GM19324 (cell line): ENCODE measurements around the gene ITPKB.
"Not testable (repeated sequence)": the region's sequence is repeated elsewhere in the genome, so short reads cannot be mapped to it uniquely, and the experiment has no call there.

ENCODE experiments used
- ATAC-seq: cut with Tn5 transposase; IDR thresholded peaks from one replicate; pipeline ENCODE4 v1.9.1; 2021; ENCODE audit warnings: mild to moderate bottlenecking, moderate library complexity; ENCODE audit not compliant: unreplicated experiment, low FRiP score

Gene ITPKB

DNA sequence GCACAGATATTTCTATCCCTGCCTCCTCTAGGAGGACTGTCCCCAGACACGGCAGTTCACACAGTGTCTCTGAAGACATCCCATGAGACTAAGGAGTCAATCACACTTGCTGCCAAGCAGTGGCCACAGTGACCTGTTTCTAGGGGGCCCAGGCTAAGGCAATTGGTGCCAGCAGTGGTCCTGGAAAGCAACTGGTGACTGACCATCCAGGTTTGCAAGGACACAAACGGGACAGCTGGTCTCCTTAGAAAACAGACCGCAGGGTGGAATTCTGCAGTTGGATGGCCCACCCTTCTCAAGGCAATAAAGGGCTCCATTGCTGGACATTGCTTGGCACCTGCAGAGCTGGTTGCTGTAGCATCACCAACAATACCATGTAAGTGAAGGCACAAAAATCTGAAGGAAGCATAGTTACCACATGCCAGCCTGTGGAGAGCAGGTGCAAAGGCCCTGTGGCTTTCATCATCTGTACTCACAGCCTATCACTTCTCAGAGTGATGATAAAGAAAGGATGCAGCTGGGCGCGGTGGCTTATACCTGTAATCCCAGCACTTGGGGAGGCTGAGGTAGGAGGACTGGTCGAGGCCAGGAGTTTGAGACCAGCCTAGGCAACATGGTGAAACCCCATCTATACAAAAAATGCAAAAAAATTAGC lies 109.1 kb downstream of the ITPKB start:
- no peak for ATAC-seq

DNA sequence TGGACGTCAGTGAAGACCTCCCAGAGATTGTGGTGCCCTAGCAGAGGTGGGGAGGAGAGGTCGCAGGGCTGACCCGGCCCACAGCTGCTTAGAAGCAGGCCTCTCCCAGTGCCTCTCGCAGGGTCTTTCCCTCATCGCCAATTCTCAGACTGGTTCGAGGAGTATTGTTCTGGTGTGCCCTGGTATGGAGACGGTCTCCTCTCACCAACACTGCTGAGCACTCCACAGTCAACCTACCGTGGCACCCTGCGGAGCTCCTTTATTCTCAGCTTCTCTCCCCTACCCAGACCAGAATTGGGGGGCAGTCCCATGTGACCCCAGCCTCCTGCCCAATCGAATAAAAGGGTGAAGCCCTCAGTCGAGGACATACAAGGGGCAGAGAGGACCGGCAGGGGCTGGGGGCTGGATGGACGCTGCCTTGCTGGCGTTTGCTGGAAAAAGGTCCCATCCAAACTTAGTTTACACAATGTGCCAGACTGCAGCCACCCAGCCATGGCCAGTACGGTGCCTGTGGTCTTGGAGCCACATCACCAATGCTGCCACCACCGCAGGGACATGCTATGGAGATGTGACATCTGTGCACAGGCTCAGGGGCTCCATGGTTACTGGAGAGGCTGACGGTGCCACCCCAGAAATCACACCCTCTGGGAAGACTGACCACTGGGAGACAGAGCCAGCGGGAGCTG lies 109.7 kb downstream of the ITPKB start:
- no peak for ATAC-seq

DNA sequence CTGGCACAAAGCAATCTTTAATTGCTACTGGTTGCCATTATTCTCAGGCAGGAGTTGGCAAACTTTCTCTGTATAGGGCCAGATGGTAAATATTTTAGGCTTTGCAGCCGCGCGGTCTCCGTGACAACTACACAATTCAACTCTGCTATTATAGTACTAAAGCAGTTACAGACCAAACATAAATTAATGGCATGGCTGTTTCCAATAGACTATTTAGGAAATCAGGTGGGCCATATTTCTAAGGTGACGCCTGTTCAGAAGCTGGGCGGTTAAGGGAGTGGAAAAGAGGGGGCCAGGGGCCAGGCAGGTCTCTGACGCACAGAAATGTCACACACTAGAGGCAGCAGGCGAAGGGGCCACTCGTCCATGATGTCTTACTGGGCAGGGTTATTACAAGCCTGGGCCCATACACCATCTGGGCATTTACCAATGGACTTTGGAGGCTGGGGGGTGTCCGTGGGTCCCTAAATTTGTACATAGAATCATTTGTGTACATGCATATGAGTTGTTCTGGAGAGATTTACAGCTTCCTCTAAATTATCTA lies 110.4 kb downstream of the ITPKB start:
- no peak for ATAC-seq

DNA sequence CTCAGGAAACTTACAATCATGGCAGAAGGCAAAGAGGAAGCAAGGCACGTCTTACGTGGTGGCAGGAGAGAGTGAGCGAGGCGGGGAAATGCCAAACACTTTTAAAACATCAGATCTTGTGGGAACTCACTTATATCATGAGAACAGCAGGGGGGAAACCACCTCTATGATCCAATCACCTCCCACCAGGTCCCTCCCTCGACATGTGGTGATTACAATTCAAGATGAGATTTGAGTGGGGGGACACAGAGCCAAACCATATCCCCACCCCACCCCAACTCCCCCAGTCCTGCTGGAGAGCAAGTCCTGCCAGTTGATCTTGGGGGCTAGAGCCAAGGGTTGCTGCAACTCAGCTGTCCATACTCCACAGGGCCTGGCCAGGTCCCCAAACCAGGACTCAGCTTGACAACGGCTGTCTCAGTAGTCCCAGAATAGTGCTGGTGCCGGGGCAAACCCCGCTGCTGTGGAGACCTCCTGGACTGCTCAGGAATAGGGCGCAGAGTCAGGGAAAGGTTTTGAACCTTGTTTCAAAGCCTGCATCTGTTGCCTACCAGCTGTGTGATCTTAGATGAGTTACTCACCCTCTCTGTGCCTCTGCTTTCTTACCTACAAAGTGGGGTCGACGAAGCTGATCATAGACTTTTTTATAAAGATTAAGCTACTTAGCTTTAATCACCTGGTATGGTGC lies 111.0 kb downstream of the ITPKB start:
- no peak for ATAC-seq

DNA sequence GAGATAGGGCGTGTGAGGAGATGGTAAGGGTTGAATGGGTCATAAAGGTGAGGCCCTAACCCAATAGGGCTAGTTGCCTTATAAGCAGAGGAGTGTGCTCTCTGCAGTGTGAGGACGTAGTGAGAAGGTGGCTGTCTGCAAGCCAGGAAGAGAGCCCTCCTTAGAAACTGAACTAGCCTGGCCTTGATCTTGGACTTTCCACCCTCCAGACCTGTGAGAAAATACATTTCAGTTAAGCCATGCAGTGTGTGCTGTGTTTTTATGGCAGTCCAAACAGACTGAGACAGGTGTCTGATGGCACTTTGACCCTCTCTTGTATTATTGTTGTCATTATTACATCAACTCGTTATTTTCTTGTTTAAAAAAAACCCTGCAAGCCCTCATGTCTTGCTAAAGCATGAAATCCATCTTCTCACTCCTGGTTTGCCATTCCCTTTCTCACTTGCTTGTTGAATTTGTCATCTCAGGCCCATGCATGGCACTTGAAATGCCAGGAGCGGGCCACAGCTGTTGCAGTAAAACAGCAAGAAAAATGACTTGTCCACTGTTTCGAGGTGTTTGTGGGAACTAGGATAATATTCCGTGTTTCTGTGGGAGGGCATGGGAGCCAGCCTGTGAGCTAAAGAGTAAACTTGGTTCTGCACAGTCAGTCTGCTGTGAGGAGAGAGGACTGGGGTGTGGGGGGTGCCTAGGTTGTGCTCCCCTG lies 111.9 kb downstream of the ITPKB start:
- no peak for ATAC-seq

DNA sequence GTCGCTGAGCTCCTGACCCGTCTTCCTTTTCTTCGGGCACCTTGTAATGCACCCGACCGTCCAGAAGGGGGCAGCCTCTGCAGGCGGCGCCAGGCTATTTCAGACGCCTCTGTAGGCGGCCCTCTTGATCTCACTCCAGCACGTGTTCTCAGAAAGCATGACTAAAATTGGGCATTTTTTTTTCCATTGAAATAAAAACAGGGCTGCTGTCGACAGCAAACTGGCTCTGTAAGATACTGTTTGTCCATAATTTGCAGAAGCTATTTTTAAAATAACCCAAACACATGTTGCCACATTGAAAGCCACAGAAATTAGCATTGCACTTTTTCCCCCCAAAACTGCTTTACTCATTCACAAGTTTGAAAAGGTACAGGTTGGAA lies 112.5 kb downstream of the ITPKB start:
- ATAC-seq: peak; percentile 73

DNA sequence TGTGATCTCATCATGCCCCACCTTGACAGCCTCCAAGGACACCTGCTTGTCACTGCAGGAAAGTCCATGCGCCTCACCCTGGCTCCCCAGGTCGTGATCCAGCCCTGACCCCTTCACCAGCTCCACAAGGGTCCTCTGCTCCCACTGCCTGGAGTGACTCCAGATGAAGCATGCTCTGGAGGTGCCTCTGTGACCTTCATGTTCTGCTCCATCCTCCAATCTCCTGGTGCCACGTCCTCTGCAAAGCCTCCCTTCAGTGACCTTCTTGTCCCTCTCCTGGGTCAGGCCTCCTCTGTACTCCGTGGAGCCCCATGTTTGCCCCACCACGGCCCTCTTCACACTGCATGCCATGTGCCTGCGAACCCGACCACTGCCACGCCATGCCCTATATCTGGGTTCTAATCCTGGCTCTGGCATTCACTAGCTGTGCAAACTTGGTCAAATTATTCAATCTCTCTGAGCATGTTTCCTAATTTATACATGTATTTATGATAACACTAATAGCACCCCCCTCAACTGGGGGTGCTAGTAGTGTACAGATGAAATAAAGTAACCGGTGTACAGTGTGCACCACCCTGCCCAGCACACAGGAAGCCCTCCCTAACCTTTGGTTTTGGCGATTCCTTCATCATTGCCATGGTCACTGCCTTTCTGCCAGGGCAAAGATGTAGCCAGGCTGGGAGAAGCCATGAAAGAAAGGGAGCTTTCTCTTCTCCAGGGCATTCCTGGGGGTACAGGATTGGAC lies 113.1 kb downstream of the ITPKB start:
- ATAC-seq: peak; percentile 29

DNA sequence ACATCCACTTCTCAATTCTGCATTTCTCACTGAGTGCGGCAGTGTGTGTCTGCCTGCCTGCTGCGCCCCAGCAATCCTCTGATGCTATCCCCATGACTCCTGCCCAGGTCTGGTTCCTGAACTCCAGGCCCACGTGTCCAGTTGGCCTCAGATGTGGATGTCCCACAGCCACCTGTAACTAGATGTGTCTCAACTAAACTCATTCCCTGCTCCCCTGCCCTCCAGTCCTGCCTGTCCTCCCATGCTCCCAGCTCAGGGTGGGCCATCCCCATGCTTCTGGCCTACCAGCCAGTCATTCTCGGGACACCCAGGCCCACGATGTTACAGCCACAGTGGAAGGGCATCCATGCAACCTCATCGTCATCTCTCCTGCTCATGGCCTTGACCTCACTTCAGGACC lies 113.8 kb downstream of the ITPKB start:
- no peak for ATAC-seq

DNA sequence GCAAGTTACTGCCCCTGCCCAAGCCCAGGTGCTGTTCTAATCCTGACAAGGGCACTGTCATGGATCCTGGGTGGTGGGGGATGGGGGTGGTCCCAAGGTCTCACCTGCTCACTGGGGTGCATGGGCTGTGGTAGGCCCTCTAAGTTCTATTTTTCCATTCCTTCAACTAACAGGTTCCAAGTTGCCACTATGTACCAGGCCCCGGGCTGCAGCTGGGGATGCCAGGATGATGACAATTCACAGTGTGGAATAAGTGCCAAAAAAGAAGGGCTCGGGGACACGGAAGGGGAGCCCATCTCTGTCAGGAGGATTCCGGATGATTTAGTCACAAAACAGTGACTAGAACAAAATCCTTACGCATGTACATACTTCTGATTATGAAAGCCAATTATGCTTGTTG lies 114.6 kb downstream of the ITPKB start:
- no peak for ATAC-seq

DNA sequence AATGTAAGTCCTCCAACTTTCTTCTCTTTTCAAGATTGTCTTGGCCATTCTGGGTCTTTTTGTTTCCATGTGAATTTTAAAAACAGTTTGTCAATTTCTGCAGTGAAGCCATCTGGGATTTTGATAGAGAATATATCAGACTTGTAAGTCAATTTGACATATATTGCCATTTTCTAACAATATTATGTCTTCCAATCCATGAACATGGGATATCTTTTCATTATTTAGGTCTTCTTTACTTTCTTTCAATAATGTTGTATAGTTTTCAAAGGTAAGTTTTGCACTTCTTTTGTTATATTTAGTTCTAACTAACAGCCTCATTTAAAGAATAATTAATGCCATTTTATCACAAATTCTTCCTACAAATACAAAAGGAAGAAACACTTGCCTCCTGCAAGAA lies 117.1 kb downstream of the ITPKB start:
- no peak for ATAC-seq

DNA sequence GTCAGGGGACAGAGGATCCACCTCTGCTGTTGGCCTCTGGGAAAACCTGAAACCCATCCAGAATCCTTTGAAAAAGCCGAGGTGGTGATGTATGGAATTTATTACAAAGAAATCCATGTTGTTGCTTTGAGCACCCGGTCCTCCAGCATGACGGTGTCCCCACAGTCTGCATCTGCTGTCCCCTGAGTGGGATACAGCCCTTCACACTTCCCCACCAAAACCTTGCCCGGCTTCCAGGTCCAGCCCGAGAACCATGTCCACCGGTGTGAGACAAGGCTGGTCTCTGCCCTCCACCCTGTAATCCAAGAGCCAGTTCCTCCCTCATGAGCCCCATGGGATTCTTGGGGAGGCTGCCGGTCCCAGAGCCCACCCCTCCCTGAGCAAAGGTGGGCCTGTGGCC lies 120.1 kb downstream of the ITPKB start:
- ATAC-seq: no peak

DNA sequence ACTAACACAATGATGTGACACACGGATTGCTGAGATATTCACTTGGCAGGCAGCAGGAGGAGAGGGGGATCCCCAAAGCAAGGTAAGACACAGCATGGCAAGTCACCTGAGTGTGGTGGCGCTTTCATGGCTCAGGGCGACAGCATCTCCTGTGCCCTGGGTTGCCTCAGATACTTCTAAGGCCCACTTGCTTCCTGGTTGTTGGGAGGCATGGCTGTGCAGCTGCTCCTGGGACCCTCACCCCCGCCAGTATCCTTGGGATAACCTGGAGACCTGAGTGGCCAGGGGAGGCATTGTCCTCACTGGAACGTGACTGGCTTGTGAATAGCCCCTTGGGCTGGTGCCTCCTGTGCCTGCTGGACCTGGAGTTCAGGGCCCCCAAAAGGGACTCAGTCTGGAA lies 120.7 kb downstream of the ITPKB start:
- no peak for ATAC-seq

DNA sequence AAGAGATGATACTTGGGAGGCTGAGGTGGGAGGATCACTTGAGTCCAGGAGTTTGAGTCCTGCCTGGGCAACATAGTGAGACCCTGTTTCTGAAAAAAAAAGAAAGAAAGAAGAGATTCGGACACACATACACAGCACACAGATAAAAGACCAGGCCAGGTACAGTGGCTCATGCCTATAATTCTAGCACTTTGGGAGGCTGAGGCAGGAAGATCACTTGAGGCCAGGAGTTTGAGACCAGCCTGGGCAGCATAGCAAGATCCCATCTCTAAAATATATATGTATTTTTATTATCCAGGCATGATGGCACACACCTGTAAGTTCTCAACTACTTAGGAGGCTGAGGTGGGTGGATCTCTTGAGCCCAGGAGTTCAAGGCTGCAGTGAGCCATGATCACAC lies 121.4 kb downstream of the ITPKB start:
- not testable (repeated sequence) for ATAC-seq

DNA sequence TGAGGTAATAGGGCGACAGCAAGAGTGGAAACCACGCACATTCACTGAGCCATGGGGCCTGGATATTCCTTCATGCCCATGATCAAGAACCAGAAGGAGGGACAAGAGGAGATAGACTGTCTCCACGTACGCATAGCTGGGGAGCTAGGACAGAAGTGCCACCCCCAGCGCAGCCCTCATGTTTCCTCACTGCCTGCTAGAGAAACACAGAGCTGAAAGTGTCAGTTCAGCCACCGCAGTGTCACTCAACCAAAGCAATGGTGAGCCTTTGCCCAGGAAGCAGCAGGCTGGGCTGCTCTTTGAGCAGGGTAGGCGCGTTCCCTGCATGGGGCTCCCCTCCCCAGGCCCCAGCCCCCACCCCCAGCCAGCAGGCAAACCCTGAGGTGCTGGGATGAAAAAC lies 122.0 kb downstream of the ITPKB start:
- no peak for ATAC-seq

DNA sequence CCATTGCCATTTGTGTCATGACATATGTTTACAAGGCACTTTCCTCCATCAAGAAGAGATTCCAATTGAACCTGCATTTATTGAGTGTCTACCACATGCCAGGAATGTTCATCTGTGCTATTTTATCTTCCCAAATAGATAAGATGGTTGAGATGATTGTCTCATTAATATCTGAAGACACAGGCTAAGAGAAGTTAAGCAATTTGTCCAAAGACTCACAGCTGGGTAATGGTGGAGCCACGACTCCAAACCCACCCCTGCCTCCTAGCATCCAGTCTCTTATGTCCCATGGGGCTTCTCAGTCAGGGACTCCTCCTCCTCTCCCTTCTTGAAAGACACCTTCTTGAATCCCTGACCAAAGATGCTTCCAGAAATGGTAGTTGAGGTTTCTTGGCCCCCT lies 122.4 kb downstream of the ITPKB start:
- no peak for ATAC-seq

DNA sequence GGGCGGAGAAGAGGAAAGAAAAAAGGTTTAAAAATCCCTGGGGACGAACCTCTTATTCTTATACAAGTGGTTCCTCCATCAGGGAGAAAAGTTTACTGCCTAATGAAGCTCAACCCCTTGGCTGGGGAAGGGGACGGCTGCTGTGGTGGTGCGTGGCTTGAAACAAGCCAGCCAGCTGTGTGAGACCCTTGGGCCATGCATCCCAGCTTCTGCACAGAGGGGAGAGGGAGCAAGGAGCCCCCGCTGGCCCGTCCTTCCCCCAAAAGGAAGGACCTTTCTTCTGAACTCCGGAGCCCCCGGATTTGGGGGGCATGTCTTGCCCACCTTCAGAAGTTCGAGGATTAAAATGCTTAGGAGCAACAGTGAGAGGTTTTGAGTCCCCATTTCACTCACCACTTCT lies 123.2 kb downstream of the ITPKB start:
- ATAC-seq: no peak

DNA sequence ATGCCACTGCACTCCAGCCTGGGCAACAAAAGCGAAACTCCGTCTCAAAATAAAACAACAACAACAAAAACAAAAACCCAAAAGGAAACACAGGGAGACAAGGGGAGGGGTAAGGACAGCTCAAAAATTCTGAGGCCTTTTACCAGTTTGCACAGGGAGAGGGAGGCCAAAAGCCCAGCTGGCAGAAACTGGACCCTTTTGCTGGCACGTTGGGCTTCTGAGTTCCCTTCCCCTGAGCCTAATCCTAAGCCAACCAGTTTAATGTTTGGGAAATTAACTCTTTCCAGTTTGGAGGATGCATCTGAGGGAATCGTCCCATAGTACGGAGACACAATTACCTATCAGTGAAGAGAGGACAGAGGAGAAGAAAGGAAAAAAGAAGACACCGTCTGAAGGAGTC lies 127.1 kb downstream of the ITPKB start:
- not testable (repeated sequence) for ATAC-seq

DNA sequence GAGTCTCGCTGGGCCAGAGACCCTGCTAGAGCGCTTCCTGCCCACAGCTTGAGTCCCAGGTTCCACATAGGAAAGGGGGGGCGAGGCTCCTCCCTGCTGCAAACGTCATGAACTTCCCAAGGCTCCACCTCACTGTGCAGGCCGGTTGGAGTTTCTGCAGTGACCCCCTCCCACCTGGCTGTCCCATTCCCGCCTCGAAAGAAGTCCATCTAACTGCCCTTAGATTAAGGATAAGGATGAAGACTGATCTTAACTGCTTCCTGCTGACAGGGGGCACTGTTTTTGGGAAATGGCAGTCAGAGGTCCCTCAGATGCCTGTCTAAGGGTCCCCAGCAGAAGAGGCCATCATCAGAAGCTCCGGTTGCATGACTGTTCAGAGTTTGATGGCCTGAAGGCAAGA lies 127.8 kb downstream of the ITPKB start:
- no peak for ATAC-seq

DNA sequence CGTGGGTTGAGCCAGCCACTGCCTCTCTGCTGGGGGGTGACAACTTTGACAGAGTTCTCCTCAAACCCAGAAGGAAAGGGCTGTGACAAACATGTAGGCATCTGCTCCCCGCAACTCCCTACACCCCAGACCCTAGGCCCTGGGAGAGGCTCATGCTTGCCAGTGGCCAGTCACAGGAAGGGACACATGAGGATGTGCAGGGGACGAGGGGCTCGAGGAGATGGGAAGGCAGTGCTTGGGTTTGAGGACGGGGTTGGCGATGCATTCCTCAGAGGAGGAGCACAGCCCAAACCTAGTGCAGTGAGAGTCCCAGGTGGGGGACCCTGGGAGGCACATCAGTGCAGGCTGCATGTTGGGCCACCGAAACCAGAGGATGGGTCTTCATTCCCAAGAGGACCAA lies 128.4 kb downstream of the ITPKB start:
- no peak for ATAC-seq

DNA sequence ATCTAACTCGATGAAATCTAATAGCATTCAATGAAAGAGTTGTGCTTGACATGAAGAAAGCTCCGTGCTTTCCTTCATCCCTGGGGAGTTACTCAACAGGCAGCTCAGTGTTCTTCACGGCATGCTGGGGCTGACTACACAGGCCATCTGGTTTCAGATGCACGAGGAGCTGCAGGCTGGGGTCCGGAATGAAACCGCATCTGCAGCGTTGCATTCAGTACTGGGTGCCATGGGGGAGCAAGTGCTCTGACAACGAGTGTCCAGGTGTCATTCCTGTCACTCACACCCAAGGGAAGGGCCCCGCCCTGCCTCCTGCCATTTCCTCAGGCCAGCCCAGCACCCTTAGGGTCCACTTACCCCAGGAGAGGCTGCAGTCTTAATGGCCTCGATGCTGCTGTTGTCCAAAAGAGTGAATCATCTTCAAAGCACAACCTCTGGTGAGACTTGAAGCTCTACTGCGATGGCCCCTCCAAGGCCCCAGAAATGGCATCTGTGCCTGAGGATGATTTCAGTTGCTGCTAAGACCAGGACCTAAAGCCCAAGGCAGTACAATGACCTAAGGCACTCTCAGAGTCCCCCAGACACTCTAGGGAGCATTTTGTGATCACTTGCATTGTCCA lies 129.1 kb downstream of the ITPKB start:
- ATAC-seq: no peak
